Loucy (cell line): ENCODE results near the gene NAALAD2.

ENCODE experiments used
- H2AFZ ChIP-seq: fragments of 200-600 bp; sonication (generic); 2 replicates; pipeline ENCODE4 v1.6.0; 2016; ENCODE audit warnings: antibody characterized with exemption, mild to moderate bottlenecking, low read length, moderate library complexity
- H3F3A ChIP-seq: fragments of 200-600 bp; 2 replicates; pipeline ENCODE4 v1.6.0; 2016; ENCODE audit warnings: antibody characterized with exemption, low read depth, mild to moderate bottlenecking
- H3K27me3 ChIP-seq: fragments of 200-600 bp; sonication (generic); 2 replicates; pipeline ENCODE4 v1.6.1; 2014; ENCODE audit warnings: low read length, mild to moderate bottlenecking; ENCODE audit not compliant: insufficient read depth, poor library complexity, severe bottlenecking
- H3K36me3 ChIP-seq: fragments of 200-600 bp; sonication (generic); 2 replicates; pipeline ENCODE4 v1.6.1; 2016; ENCODE audit warnings: low read length; ENCODE audit not compliant: insufficient read depth
- H3K4me1 ChIP-seq: fragments of 200-600 bp; sonication (generic); 2 replicates; pipeline ENCODE4 v1.5.1; 2014; ENCODE audit warnings: low read length, mild to moderate bottlenecking; ENCODE audit not compliant: insufficient read depth, poor library complexity, severe bottlenecking
- H3K4me2 ChIP-seq: fragments of 200-600 bp; sonication (generic); 2 replicates; pipeline ENCODE4 v1.6.0; 2014; ENCODE audit warnings: antibody characterized with exemption, low read length, low read depth, mild to moderate bottlenecking; ENCODE audit not compliant: poor library complexity, severe bottlenecking
- H3K4me3 ChIP-seq: fragments of 200-600 bp; sonication (generic); 2 replicates; pipeline ENCODE4 v1.5.1; 2014; ENCODE audit warnings: low read length, mild to moderate bottlenecking, mixed read lengths; ENCODE audit not compliant: poor library complexity, severe bottlenecking
- H3K79me2 ChIP-seq: fragments of 200-600 bp; sonication (generic); 2 replicates; pipeline ENCODE4 v1.6.1; 2014; ENCODE audit warnings: low read length; ENCODE audit not compliant: insufficient read depth
- H3K9ac ChIP-seq: fragments of 200-600 bp; sonication (generic); 2 replicates; pipeline ENCODE4 v1.6.0; 2014; ENCODE audit warnings: mild to moderate bottlenecking, low read depth, low read length, moderate library complexity; ENCODE audit not compliant: poor library complexity, severe bottlenecking
- H3K9me2 ChIP-seq: fragments of 200-600 bp; sonication (generic); replicated peaks from 2 replicates; pipeline ENCODE4 v1.6.1; 2016; ENCODE audit warnings: low read depth, low read length, mixed read lengths
- H3K9me3 ChIP-seq: fragments of 200-600 bp; sonication (generic); 2 replicates; pipeline ENCODE4 v1.6.1; 2014; ENCODE audit warnings: mild to moderate bottlenecking, antibody characterized with exemption, low read length, low read depth; ENCODE audit not compliant: insufficient read depth
- H4K20me1 ChIP-seq: fragments of 200-600 bp; sonication (generic); 2 replicates; pipeline ENCODE4 v1.6.0; 2014; ENCODE audit warnings: antibody characterized with exemption, low read length, mild to moderate bottlenecking; ENCODE audit not compliant: insufficient read depth, poor library complexity, severe bottlenecking
- EZH2phosphoT487 ChIP-seq: fragments of 200-600 bp; IDR thresholded peaks from 2 replicates; pipeline ENCODE4 v1.6.1; 2018; ENCODE audit warnings: antibody characterized with exemption, mild to moderate bottlenecking, moderate library complexity, borderline replicate concordance
- TF ChIP-seq, protein P1 (sequence below): fragments of 200-600 bp; sonication (generic); conservative IDR thresholded peaks from 2 replicates; pipeline ENCODE4 v1.5.1; 2014; ENCODE audit warnings: mild to moderate bottlenecking, antibody characterized with exemption, low read length

NAALAD2 gene

DNA sequence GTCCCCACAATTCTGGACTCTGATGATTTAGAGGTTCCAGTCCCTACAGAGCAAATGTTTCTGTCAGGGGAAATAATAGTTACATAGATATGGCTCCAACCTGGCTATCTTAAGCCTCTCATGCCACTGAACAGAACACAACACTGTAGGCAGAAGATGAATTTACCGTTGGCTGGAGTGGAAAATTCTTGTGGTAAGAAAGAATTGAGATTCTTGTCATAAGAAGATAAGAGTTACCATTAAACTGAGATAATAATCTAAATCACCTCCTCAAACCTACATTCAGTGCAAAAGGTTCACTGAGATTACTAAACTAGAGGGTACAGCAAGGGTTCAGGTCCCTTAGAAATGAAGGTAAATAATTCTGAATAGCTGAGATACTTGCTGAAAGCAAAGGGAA, 10.1 kb upstream of the NAALAD2 start:
- Histone ChIP-seq H3K4me3 (no peak overlapping the region), H3K4me1 (no peaks in the 10 kb centered on the region), H3K27me3 (no peaks in the 10 kb centered on the region), H3K9me2 (no peaks in the 10 kb centered on the region), H3K4me2 (no peak overlapping the region), H3K9me3 (no peaks in the 10 kb centered on the region), H3F3A (no peaks in the 10 kb centered on the region), H2AFZ (no peak overlapping the region), H3K79me2 (no peaks in the 10 kb centered on the region), H4K20me1 (no peaks in the 10 kb centered on the region), H3K9ac (no peak overlapping the region), H3K36me3 (no peaks in the 10 kb centered on the region)
- TF ChIP-seq EZH2phosphoT487: no peak
- TF ChIP-seq, protein P1, sequence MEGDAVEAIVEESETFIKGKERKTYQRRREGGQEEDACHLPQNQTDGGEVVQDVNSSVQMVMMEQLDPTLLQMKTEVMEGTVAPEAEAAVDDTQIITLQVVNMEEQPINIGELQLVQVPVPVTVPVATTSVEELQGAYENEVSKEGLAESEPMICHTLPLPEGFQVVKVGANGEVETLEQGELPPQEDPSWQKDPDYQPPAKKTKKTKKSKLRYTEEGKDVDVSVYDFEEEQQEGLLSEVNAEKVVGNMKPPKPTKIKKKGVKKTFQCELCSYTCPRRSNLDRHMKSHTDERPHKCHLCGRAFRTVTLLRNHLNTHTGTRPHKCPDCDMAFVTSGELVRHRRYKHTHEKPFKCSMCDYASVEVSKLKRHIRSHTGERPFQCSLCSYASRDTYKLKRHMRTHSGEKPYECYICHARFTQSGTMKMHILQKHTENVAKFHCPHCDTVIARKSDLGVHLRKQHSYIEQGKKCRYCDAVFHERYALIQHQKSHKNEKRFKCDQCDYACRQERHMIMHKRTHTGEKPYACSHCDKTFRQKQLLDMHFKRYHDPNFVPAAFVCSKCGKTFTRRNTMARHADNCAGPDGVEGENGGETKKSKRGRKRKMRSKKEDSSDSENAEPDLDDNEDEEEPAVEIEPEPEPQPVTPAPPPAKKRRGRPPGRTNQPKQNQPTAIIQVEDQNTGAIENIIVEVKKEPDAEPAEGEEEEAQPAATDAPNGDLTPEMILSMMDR: no peak

DNA sequence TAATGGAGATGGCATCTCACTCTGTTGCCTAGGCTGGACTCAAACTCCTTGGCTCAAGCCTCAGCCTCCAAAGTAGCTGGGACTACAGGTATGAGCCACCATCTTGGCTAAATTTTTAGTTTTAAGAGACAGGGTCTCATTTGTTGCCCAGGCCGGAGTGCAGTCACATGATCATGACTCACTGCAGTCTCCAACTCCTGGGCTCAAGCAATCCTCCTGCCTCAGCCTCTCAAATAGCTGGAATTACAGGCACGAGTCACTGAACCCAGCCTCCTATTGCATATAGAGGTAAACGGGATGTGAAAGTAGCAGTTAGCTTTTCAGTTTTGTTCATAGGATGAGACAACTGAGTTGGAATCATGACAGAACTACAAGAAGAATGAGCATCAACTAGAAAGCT, 9.5 kb upstream of the NAALAD2 start:
- Histone ChIP-seq H3K9me2 (no peaks in the 10 kb centered on the region), H3K79me2 (no peaks in the 10 kb centered on the region), H4K20me1 (no peaks in the 10 kb centered on the region), H3K27me3 (no peaks in the 10 kb centered on the region), H3K36me3 (no peaks in the 10 kb centered on the region), H3F3A (no peaks in the 10 kb centered on the region), H3K9ac (no peak overlapping the region), H3K4me2 (no peak overlapping the region), H2AFZ (no peak overlapping the region), H3K4me1 (no peaks in the 10 kb centered on the region), H3K4me3 (no peak overlapping the region), H3K9me3 (no peaks in the 10 kb centered on the region)
- no peak for TF ChIP-seq EZH2phosphoT487
- TF ChIP-seq, protein P1: no peak

DNA sequence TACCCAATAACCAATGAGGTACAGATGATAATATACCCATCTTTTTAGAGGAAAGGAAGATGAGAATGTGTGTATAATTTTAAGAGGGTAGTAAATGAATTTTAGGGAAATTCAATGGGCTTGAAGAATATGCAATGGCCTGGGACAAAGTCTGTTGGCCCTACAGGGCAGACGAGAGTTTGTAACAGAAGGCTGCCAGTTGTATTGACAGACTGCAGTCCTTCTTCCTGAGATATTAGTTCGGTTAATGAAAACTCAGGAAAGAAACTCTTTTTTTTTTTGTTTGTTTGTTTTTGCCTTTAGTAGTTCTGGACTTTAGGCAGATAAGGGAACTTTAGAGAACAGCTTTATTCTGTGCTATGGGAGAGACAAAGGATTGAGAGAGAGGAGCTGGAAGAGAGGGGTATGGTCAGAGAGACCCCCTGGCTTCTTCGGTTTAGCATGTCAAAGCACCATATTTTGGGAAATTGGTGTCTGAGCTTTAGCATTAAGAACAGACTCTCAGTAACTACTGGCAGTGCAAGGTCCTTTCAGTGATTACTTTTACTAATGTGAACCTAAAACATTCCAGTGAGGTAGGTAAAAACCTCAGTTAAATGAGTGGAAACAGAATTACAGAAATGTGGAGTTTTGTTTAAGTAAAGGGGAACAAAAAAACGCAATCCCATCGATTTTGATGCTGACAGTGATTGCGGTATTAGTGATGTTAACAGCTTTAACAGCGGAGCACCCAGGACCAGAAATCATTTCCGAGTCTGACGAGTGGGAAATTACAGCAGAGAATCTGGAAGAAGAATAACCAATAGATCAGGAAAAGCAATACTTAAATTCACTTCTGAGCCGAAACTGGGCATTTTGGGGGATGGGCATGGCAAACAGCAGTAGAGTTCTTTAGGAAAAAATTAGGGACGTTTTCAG, 644 bp upstream of the NAALAD2 start:
- Histone ChIP-seq H3K4me2 (no peak overlapping the region), H3K4me3 (no peak overlapping the region), H3K9ac (no peak overlapping the region), H4K20me1 (no peaks in the 10 kb centered on the region), H3K9me2 (no peaks in the 10 kb centered on the region), H3K4me1 (no peaks in the 10 kb centered on the region), H2AFZ (no peak overlapping the region), H3F3A (no peaks in the 10 kb centered on the region), H3K9me3 (no peaks in the 10 kb centered on the region), H3K27me3 (no peaks in the 10 kb centered on the region), H3K36me3 (no peaks in the 10 kb centered on the region), H3K79me2 (no peaks in the 10 kb centered on the region)
- TF ChIP-seq, protein P1: no peak
- TF ChIP-seq EZH2phosphoT487: no peak
